ENCODE results near the gene MFN2.
"Not testable (repeated sequence)": the region's sequence is repeated elsewhere in the genome, so short reads cannot be mapped to it uniquely, and the experiment has no call there.

MFN2 gene
- total RNA-seq, result 62.7 to 80.2 (median 76.6) reads per million in 3 donors

- DNase-seq, result peak; percentile 82 to 88 (median 84)
- Histone ChIP-seq H3K4me1 (ENCODE audit: control insufficient read depth, insufficient read depth, low read length, poor library complexity, severe bottlenecking) (peaks cover 8% of the 10 kb centered on the region), H3K27me3 (replicated peaks; ENCODE audit: control insufficient read depth, insufficient read depth, low read length, poor library complexity, severe bottlenecking) (no peaks in the 10 kb centered on the region), H3K36me3 (ENCODE audit: control insufficient read depth, insufficient read depth, low read length) (peaks cover 28% of the 10 kb centered on the region), H3K27ac (ENCODE audit: insufficient read depth, low read length, poor library complexity, severe bottlenecking) (peak within 1 kb of the TSS; percentile 97), H3K9me3 (ENCODE audit: control insufficient read depth, low read length) (no peaks in the 10 kb centered on the region), H3K4me3 (ENCODE audit: insufficient read depth, low read depth, low read length, poor library complexity, severe bottlenecking) (peak within 1 kb of the TSS; percentile 91)
These were observed at the start of gene MFN2 for GRCh38 chr1:11979851-11980675. MFN2 (plus strand) TSS chr1:11980444; CDS start chr1:11989169, 8,725 bp downstream.

GRCh38 chr1:11930571-11931445 lies 49.4 kb upstream of the MFN2 start:
- H3K27me3 ChIP-seq (replicated peaks; ENCODE audit: control insufficient read depth, insufficient read depth, low read length, poor library complexity, severe bottlenecking), result no peaks in the 10 kb centered on the region
- H3K4me1 ChIP-seq (ENCODE audit: control insufficient read depth, insufficient read depth, low read length, poor library complexity, severe bottlenecking), result peaks cover 14% of the 10 kb centered on the region
- no peaks in the 10 kb centered on the region for H3K36me3 ChIP-seq (ENCODE audit: control insufficient read depth, insufficient read depth, low read length)
- no peak overlapping the region for H3K4me3 ChIP-seq (ENCODE audit: insufficient read depth, low read depth, low read length, poor library complexity, severe bottlenecking)
- H3K27ac ChIP-seq (ENCODE audit: insufficient read depth, low read length, poor library complexity, severe bottlenecking), result no peak overlapping the region
- no peak for DNase-seq
- H3K9me3 ChIP-seq (ENCODE audit: control insufficient read depth, low read length), result no peaks in the 10 kb centered on the region

GRCh38 chr1:11931845-11932244 lies 48.4 kb upstream of the MFN2 start:
- Histone ChIP-seq H3K4me3 (ENCODE audit: insufficient read depth, low read depth, low read length, poor library complexity, severe bottlenecking) (no peak overlapping the region), H3K4me1 (ENCODE audit: control insufficient read depth, insufficient read depth, low read length, poor library complexity, severe bottlenecking) (peaks cover 14% of the 10 kb centered on the region), H3K9me3 (ENCODE audit: control insufficient read depth, low read length) (no peaks in the 10 kb centered on the region), H3K27me3 (replicated peaks; ENCODE audit: control insufficient read depth, insufficient read depth, low read length, poor library complexity, severe bottlenecking) (no peaks in the 10 kb centered on the region), H3K36me3 (ENCODE audit: control insufficient read depth, insufficient read depth, low read length) (no peaks in the 10 kb centered on the region), H3K27ac (ENCODE audit: insufficient read depth, low read length, poor library complexity, severe bottlenecking) (no peak overlapping the region)
- DNase-seq, result no peak

GRCh38 chr1:11934302-11935056 lies 45.8 kb upstream of the MFN2 start, which contains the start of gene PLOD1:
PLOD1 (plus strand) TSS chr1:11934717; CDS start chr1:11934780, 63 bp downstream.
- Histone ChIP-seq H3K4me3 (ENCODE audit: insufficient read depth, low read depth, low read length, poor library complexity, severe bottlenecking) (peak within 1 kb of the TSS; percentile 78), H3K9me3 (ENCODE audit: control insufficient read depth, low read length) (no peaks in the 10 kb centered on the region), H3K27me3 (replicated peaks; ENCODE audit: control insufficient read depth, insufficient read depth, low read length, poor library complexity, severe bottlenecking) (no peaks in the 10 kb centered on the region), H3K4me1 (ENCODE audit: control insufficient read depth, insufficient read depth, low read length, poor library complexity, severe bottlenecking) (peaks cover 14% of the 10 kb centered on the region), H3K36me3 (ENCODE audit: control insufficient read depth, insufficient read depth, low read length) (no peaks in the 10 kb centered on the region), H3K27ac (ENCODE audit: insufficient read depth, low read length, poor library complexity, severe bottlenecking) (peak within 1 kb of the TSS; percentile 37)
- peak; percentile 73 to 82 (median 80) for DNase-seq

- Histone ChIP-seq H3K36me3 (ENCODE audit: control insufficient read depth, insufficient read depth, low read length) (no peaks in the 10 kb centered on the region), H3K27me3 (replicated peaks; ENCODE audit: control insufficient read depth, insufficient read depth, low read length, poor library complexity, severe bottlenecking) (no peaks in the 10 kb centered on the region), H3K9me3 (ENCODE audit: control insufficient read depth, low read length) (no peaks in the 10 kb centered on the region), H3K4me3 (ENCODE audit: insufficient read depth, low read depth, low read length, poor library complexity, severe bottlenecking) (peak overlapping the region; percentile 78), H3K27ac (ENCODE audit: insufficient read depth, low read length, poor library complexity, severe bottlenecking) (peak overlapping the region; percentile 37), H3K4me1 (ENCODE audit: control insufficient read depth, insufficient read depth, low read length, poor library complexity, severe bottlenecking) (peaks cover 14% of the 10 kb centered on the region)
- DNase-seq, result no peak
These were observed 45.2 kb upstream of the MFN2 start for GRCh38 chr1:11935057-11935412.

GRCh38 chr1:11935733-11936132 lies 44.5 kb upstream of the MFN2 start:
- not testable (repeated sequence) for H3K9me3 ChIP-seq (ENCODE audit: control insufficient read depth, low read length)

GRCh38 chr1:11938722-11939526 lies 41.3 kb upstream of the MFN2 start:
- H3K4me1 ChIP-seq (ENCODE audit: control insufficient read depth, insufficient read depth, low read length, poor library complexity, severe bottlenecking), result peaks cover 13% of the 10 kb centered on the region
- DNase-seq, result no peak

More at GRCh38 chr1:11935733-11936132, 44.5 kb upstream of the MFN2 start:
- H3K4me1 ChIP-seq (ENCODE audit: control insufficient read depth, insufficient read depth, low read length, poor library complexity, severe bottlenecking), result peaks cover 14% of the 10 kb centered on the region
- not testable (repeated sequence) for H3K4me3 ChIP-seq (ENCODE audit: insufficient read depth, low read depth, low read length, poor library complexity, severe bottlenecking); DNase-seq; H3K36me3 ChIP-seq (ENCODE audit: control insufficient read depth, insufficient read depth, low read length); H3K27ac ChIP-seq (ENCODE audit: insufficient read depth, low read length, poor library complexity, severe bottlenecking); H3K27me3 ChIP-seq (replicated peaks; ENCODE audit: control insufficient read depth, insufficient read depth, low read length, poor library complexity, severe bottlenecking)

GRCh38 chr1:11939794-11940193 lies 40.5 kb upstream of the MFN2 start:
- H3K4me3 ChIP-seq (ENCODE audit: insufficient read depth, low read depth, low read length, poor library complexity, severe bottlenecking); H3K4me1 ChIP-seq (ENCODE audit: control insufficient read depth, insufficient read depth, low read length, poor library complexity, severe bottlenecking); H3K36me3 ChIP-seq (ENCODE audit: control insufficient read depth, insufficient read depth, low read length); H3K27ac ChIP-seq (ENCODE audit: insufficient read depth, low read length, poor library complexity, severe bottlenecking); H3K9me3 ChIP-seq (ENCODE audit: control insufficient read depth, low read length); H3K27me3 ChIP-seq (replicated peaks; ENCODE audit: control insufficient read depth, insufficient read depth, low read length, poor library complexity, severe bottlenecking); DNase-seq: not testable (repeated sequence)

More at GRCh38 chr1:11938722-11939526, 41.3 kb upstream of the MFN2 start:
- Histone ChIP-seq H3K4me3 (ENCODE audit: insufficient read depth, low read depth, low read length, poor library complexity, severe bottlenecking) (no peak overlapping the region), H3K9me3 (ENCODE audit: control insufficient read depth, low read length) (no peaks in the 10 kb centered on the region), H3K27ac (ENCODE audit: insufficient read depth, low read length, poor library complexity, severe bottlenecking) (no peak overlapping the region), H3K27me3 (replicated peaks; ENCODE audit: control insufficient read depth, insufficient read depth, low read length, poor library complexity, severe bottlenecking) (no peaks in the 10 kb centered on the region), H3K36me3 (ENCODE audit: control insufficient read depth, insufficient read depth, low read length) (no peaks in the 10 kb centered on the region)

All from effector memory CD4-positive, alpha-beta T cell (primary cell).